MCF 10A (cell line): Measurements from ENCODE around the gene WNT1. TPM values are rescaled to one million over a fixed set of nuclear protein-coding genes. Genes with fewer than 3 reads are reported as not detected.

Experiments used
- BruUV-seq: library from RNA; stranded (reverse); fragments of 400-500 nt; replicated peaks from 2 replicates; lab custom pipeline; 2021; lab: Mats Ljungman, UMichigan
- CTCF ChIA-PET: fragments of 300-600 bp; sonication (Branson Sonifier 250); formaldehyde crosslinking; extraction: SDS; loops from one replicate; lab custom pipeline; 2021; ENCODE audit warnings: antibody characterized with exemption, inconsistent platforms; lab: Yijun Ruan, JAX
- POLR2A ChIA-PET: fragments of 300-600, 350-650 bp; sonication (Branson Sonifier 250); formaldehyde crosslinking; extraction: SDS; loops from one replicate; lab custom pipeline; 2020; ENCODE audit warnings: antibody characterized with exemption, inconsistent platforms; lab: Yijun Ruan, JAX
- DNase-seq: peaks from one replicate; pipeline ENCODE4 v3.0.0-alpha.2; 2018; ENCODE audit not compliant: unreplicated experiment
- H3K27ac Mint-ChIP-seq: one replicate; pipeline ENCODE4 v1.8.0; 2022; ENCODE audit warnings: mild to moderate bottlenecking, low read depth, mixed read lengths; ENCODE audit not compliant: unreplicated experiment
- H3K27me3 Mint-ChIP-seq: one replicate; pipeline ENCODE4 v1.8.0; 2022; ENCODE audit warnings: mixed read lengths; ENCODE audit not compliant: insufficient read depth, unreplicated experiment
- H3K36me3 Mint-ChIP-seq: one replicate; pipeline ENCODE4 v1.8.0; 2022; ENCODE audit warnings: mild to moderate bottlenecking, moderate library complexity, mixed read lengths; ENCODE audit not compliant: insufficient read depth, unreplicated experiment
- H3K4me1 Mint-ChIP-seq: one replicate; pipeline ENCODE4 v1.8.0; 2022; ENCODE audit warnings: mixed read lengths; ENCODE audit not compliant: insufficient read depth, unreplicated experiment
- H3K4me3 Mint-ChIP-seq: one replicate; pipeline ENCODE4 v1.8.0; 2022; ENCODE audit warnings: mild to moderate bottlenecking, moderate library complexity, mixed read lengths; ENCODE audit not compliant: unreplicated experiment
- H3K9me3 Mint-ChIP-seq: one replicate; pipeline ENCODE4 v1.8.0; 2022; ENCODE audit warnings: mixed read lengths; ENCODE audit not compliant: unreplicated experiment
- intact Hi-C: fragments of 100-400 bp; cut with micrococcal nuclease; formaldehyde crosslinking; loops from 2 replicates; pipeline ENCODE4 v1.14.1; 2022
- total RNA-seq: library from RNA; stranded (reverse); gene quantifications from 2 replicates; pipeline ENCODE4 v1.2.3, GENCODE V29; 2022
- TF ChIP-seq, protein P1 (sequence below): fragments of 200-600 bp; IDR thresholded peaks from one replicate; pipeline ENCODE4 v1.8.0; 2022; ENCODE audit warnings: antibody characterized with exemption, mild to moderate bottlenecking; ENCODE audit not compliant: unreplicated experiment

WNT1 gene
- total RNA-seq, 1 experiment from 2014 or later = not detected

DNA sequence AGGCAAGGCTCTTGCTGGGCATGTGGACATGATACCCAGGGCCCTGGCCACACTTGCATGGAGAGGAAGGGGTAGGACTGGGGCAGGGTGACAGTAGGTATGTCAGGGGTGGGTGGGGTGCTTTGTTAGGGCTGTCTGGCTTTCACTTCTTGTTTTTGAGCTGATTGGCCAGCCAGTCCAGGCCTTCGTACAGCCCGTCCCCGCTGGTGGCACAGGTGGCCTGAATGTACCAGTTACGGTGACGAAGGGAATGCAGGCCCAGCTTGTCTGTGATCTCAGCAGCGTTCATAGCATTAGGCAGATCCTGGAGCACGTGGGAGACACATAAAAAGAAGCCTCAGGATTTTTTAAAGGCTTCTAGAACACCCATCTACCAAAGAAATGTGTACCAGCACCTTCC is 39.3 kb upstream of the WNT1 start:
- ChIA-PET CTCF (interaction anchor here (0.5 to 5.6 kb wide), 7 partner anchors 9 to 96 kb away, joined by 3 to 56 read pairs (median 5); partner anchors contain the start of gene DDX23), POLR2A (interaction anchor here (1.2 kb wide), 1 partner anchor 14 kb away, joined by 5 read pairs; no protein-coding TSS in a partner anchor)
- Mint-ChIP-seq H3K36me3 (peaks cover 66% of the 10 kb centered on the region), H3K27me3 (no peaks in the 10 kb centered on the region), H3K27ac (no peak overlapping the region), H3K4me3 (no peak overlapping the region), H3K9me3 (no peaks in the 10 kb centered on the region), H3K4me1 (peaks cover 3% of the 10 kb centered on the region)
- BruUV-seq = TSS peak; percentile 15
- TF ChIP-seq, protein P1, sequence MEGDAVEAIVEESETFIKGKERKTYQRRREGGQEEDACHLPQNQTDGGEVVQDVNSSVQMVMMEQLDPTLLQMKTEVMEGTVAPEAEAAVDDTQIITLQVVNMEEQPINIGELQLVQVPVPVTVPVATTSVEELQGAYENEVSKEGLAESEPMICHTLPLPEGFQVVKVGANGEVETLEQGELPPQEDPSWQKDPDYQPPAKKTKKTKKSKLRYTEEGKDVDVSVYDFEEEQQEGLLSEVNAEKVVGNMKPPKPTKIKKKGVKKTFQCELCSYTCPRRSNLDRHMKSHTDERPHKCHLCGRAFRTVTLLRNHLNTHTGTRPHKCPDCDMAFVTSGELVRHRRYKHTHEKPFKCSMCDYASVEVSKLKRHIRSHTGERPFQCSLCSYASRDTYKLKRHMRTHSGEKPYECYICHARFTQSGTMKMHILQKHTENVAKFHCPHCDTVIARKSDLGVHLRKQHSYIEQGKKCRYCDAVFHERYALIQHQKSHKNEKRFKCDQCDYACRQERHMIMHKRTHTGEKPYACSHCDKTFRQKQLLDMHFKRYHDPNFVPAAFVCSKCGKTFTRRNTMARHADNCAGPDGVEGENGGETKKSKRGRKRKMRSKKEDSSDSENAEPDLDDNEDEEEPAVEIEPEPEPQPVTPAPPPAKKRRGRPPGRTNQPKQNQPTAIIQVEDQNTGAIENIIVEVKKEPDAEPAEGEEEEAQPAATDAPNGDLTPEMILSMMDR = no peak
- DNase-seq = no peak
- intact Hi-C loops = no loop called here

DNA sequence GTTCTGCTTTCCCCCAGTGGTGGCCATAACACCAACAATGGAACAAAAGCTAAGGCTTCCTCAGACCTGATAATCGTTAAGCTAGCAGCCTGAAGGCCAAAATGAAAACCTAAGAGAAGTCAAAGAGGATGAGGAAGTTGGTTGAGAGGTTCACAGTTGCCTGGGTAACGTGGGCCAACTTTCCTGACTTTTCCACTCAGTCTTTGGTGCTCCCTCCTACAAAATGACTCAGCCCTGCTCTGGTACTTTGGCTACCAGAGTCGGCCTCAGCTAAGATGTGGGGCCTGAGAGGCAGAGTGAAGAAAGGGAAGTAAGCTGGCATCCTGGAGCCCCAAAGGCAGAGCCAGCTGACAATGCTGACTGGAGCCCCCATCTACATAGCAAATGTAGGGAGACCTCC is 37.9 kb upstream of the WNT1 start:
- no peaks in the 10 kb centered on the region for H3K9me3 Mint-ChIP-seq
- no peaks in the 10 kb centered on the region for H3K27me3 Mint-ChIP-seq
- TF ChIP-seq, protein P1 = no peak
- peaks cover 52% of the 10 kb centered on the region for H3K36me3 Mint-ChIP-seq
- peaks cover 6% of the 10 kb centered on the region for H3K4me1 Mint-ChIP-seq
- ChIA-PET CTCF (interaction anchor here (0.9 to 2.5 kb wide), 5 partner anchors 8 to 87 kb away, joined by 4 to 22 read pairs (median 5); partner anchors contain the start of gene DDX23), POLR2A (interaction anchor here (0.6 to 1.2 kb wide), 2 partner anchors 13 to 314 kb away, joined by 3 to 5 read pairs; no protein-coding TSS in a partner anchor)
- BruUV-seq = no TSS peak
- no peak overlapping the region for H3K27ac Mint-ChIP-seq
- H3K4me3 Mint-ChIP-seq = no peak overlapping the region
- intact Hi-C loops = no loop called here
- no peak for DNase-seq

DNA sequence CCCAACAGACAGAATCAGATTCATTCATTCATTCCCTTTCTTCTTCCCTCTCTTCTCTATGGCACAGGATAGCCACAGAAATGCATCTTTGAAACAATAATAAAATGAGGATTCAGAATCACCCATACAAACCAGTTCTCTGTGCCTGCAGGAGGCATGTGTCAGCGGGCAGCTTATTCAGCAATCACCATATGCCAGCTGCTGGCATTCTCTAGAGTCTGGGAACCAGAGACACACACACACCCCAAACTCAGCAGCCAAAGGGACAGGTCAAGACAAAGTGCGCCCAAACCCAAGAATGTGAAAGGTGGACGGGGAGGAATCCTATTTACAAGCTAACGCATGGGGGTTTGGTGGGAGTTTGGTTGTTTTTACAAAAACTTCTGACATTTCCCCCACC is 34.9 kb upstream of the WNT1 start:
- no peaks in the 10 kb centered on the region for H3K9me3 Mint-ChIP-seq
- no TSS peak for BruUV-seq
- intact Hi-C loops = no loop called here
- ChIA-PET POLR2A (interaction anchor here (1.6 kb wide), 1 partner anchor 17 kb away, joined by 4 read pairs; no protein-coding TSS in a partner anchor), CTCF (interaction anchor here (0.5 to 2.4 kb wide), 5 partner anchors 9 to 1260 kb away, joined by 4 to 8 read pairs (median 4); no protein-coding TSS in a partner anchor)
- H3K27me3 Mint-ChIP-seq = no peaks in the 10 kb centered on the region
- H3K36me3 Mint-ChIP-seq = peaks cover 50% of the 10 kb centered on the region
- TF ChIP-seq, protein P1 = no peak
- no peak overlapping the region for H3K27ac Mint-ChIP-seq
- H3K4me1 Mint-ChIP-seq = peaks cover 16% of the 10 kb centered on the region
- no peak overlapping the region for H3K4me3 Mint-ChIP-seq
- DNase-seq = no peak

DNA sequence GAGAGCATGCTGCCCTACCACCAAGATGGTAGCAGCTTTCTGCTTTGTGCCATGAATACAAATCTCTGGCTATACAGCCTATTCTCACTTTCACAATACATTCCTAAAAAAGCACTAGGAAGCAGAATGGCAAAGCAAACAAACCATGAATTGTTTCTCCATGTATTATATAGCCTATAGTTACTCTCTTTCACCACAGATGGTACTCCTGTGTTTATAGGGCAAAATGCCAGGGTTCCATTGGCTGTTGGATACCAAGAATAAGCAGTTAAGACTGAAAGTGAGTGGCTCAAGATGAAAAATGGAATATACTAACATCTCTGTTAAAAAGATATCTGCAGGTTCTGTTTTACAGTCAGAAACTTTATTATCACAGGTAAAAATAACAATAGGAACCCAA is 31.9 kb upstream of the WNT1 start:
- ChIA-PET POLR2A (interaction anchor here (1.6 kb wide), 1 partner anchor 10 kb away, joined by 4 read pairs; no protein-coding TSS in a partner anchor), CTCF (interaction anchor here (1.5 kb wide), 1 partner anchor 90 kb away, joined by 5 read pairs; no protein-coding TSS in a partner anchor)
- intact Hi-C loops = no loop called here
- no peak overlapping the region for H3K27ac Mint-ChIP-seq
- H3K27me3 Mint-ChIP-seq = no peaks in the 10 kb centered on the region
- no peak for DNase-seq
- TF ChIP-seq, protein P1 = no peak
- H3K4me3 Mint-ChIP-seq = no peak overlapping the region
- peaks cover 21% of the 10 kb centered on the region for H3K4me1 Mint-ChIP-seq
- BruUV-seq = no TSS peak
- peaks cover 25% of the 10 kb centered on the region for H3K36me3 Mint-ChIP-seq
- H3K9me3 Mint-ChIP-seq = no peaks in the 10 kb centered on the region
